DOHH2 (cell line): ENCODE results near the gene MCF2L.
"Not testable (repeated sequence)": the region's sequence is repeated elsewhere in the genome, so short reads cannot be mapped to it uniquely, and the experiment has no call there.

Experiments used
- H3F3A ChIP-seq: fragments of 200-600 bp; sonication (generic), shearing (Covaris generic); 2 replicates; pipeline ENCODE4 v1.6.0; 2016; ENCODE audit warnings: antibody characterized with exemption, mild to moderate bottlenecking; ENCODE audit not compliant: control insufficient read depth, insufficient read depth
- H3K27ac ChIP-seq: fragments of 200-600 bp; sonication (generic); 2 replicates; pipeline ENCODE4 v1.5.1; 2014; ENCODE audit warnings: low read depth, mild to moderate bottlenecking, low read length, moderate library complexity
- H3K27me3 ChIP-seq: fragments of 200-600 bp; sonication (generic); 2 replicates; pipeline ENCODE4 v1.6.1; 2014; ENCODE audit warnings: mild to moderate bottlenecking, low read length, mixed read lengths; ENCODE audit not compliant: control insufficient read depth
- H3K36me3 ChIP-seq: fragments of 200-600 bp; sonication (generic); 2 replicates; pipeline ENCODE4 v1.6.1; 2014; ENCODE audit warnings: mild to moderate bottlenecking, low read length, moderate library complexity, mixed read lengths; ENCODE audit not compliant: control insufficient read depth
- H3K4me1 ChIP-seq: fragments of 200-600 bp; sonication (generic); 2 replicates; pipeline ENCODE4 v1.6.1; 2014; ENCODE audit warnings: mild to moderate bottlenecking, low read length, mixed read lengths; ENCODE audit not compliant: control insufficient read depth
- H3K4me2 ChIP-seq: fragments of 200-600 bp; sonication (generic); 2 replicates; pipeline ENCODE4 v1.6.0; 2014; ENCODE audit warnings: mild to moderate bottlenecking, low read length, moderate library complexity
- H3K4me3 ChIP-seq: fragments of 200-600 bp; sonication (generic); 2 replicates; pipeline ENCODE4 v1.5.1; 2014; ENCODE audit warnings: mild to moderate bottlenecking, low read length, mixed read lengths
- H3K79me2 ChIP-seq: fragments of 200-600 bp; sonication (generic); 2 replicates; pipeline ENCODE4 v1.6.1; 2014; ENCODE audit warnings: mild to moderate bottlenecking, low read length, mixed read lengths; ENCODE audit not compliant: control insufficient read depth
- H3K9me2 ChIP-seq: fragments of 200-600 bp; sonication (generic); replicated peaks from 2 replicates; pipeline ENCODE4 v1.6.1; 2014; ENCODE audit warnings: mild to moderate bottlenecking, low read length, mixed read lengths; ENCODE audit not compliant: control insufficient read depth
- H3K9me3 ChIP-seq: fragments of 200-600 bp; sonication (generic); 2 replicates; pipeline ENCODE4 v1.6.1; 2014; ENCODE audit warnings: antibody characterized with exemption, low read length, mixed read lengths; ENCODE audit not compliant: control insufficient read depth, insufficient read depth
- H4K20me1 ChIP-seq: fragments of 200-600 bp; sonication (generic); 2 replicates; pipeline ENCODE4 v1.6.0; 2014; ENCODE audit warnings: low read depth, mild to moderate bottlenecking, antibody characterized with exemption, low read length, moderate library complexity; ENCODE audit not compliant: control insufficient read depth, insufficient read depth
- CTCF ChIP-seq: fragments of 200-600 bp; sonication (generic); IDR thresholded peaks from one replicate; pipeline ENCODE4 v1.5.1; 2014; ENCODE audit warnings: antibody characterized with exemption, mild to moderate bottlenecking, low read depth, low read length; ENCODE audit not compliant: poor library complexity, severe bottlenecking
- EZH2phosphoT487 ChIP-seq: fragments of 200-600 bp; sonication (generic); IDR thresholded peaks from 2 replicates; pipeline ENCODE4 v1.6.1; 2017; ENCODE audit warnings: borderline replicate concordance, mild to moderate bottlenecking, antibody characterized with exemption, low read length, moderate library complexity, mixed read lengths

MCF2L gene

GRCh38 chr13:113096745-113097305 is 127.8 kb downstream of the MCF2L start:
- no peaks in the 10 kb centered on the region for H3F3A ChIP-seq
- H4K20me1 ChIP-seq: no peaks in the 10 kb centered on the region
- no peak overlapping the region for H3K4me3 ChIP-seq
- TF ChIP-seq EZH2phosphoT487: no peak
- H3K27ac ChIP-seq: no peak overlapping the region
- H3K4me1 ChIP-seq: no peaks in the 10 kb centered on the region
- no peak overlapping the region for H3K4me2 ChIP-seq
- no peaks in the 10 kb centered on the region for H3K79me2 ChIP-seq
- no peaks in the 10 kb centered on the region for H3K9me2 ChIP-seq
- H3K27me3 ChIP-seq: no peaks in the 10 kb centered on the region
- no peaks in the 10 kb centered on the region for H3K36me3 ChIP-seq
- H3K9me3 ChIP-seq: no peaks in the 10 kb centered on the region

GRCh38 chr13:113097651-113098050 is 128.6 kb downstream of the MCF2L start:
- Histone ChIP-seq H3K4me2 (no peak overlapping the region), H3K9me3 (no peaks in the 10 kb centered on the region), H3K9me2 (no peaks in the 10 kb centered on the region), H3K27ac (no peak overlapping the region), H3F3A (no peaks in the 10 kb centered on the region), H3K27me3 (no peaks in the 10 kb centered on the region), H3K4me3 (no peak overlapping the region), H3K79me2 (no peaks in the 10 kb centered on the region), H3K36me3 (no peaks in the 10 kb centered on the region), H4K20me1 (no peaks in the 10 kb centered on the region), H3K4me1 (no peaks in the 10 kb centered on the region)
- no peak for TF ChIP-seq CTCF
- no peak for TF ChIP-seq EZH2phosphoT487

GRCh38 chr13:113098162-113098732 is 129.2 kb downstream of the MCF2L start:
- H3K79me2 ChIP-seq: no peaks in the 10 kb centered on the region
- H3K4me1 ChIP-seq: no peaks in the 10 kb centered on the region
- no peak overlapping the region for H3K27ac ChIP-seq
- no peaks in the 10 kb centered on the region for H3K9me3 ChIP-seq
- TF ChIP-seq EZH2phosphoT487 (no peak), CTCF (no peak)
- H3F3A ChIP-seq: no peaks in the 10 kb centered on the region
- no peaks in the 10 kb centered on the region for H3K27me3 ChIP-seq
- no peaks in the 10 kb centered on the region for H3K36me3 ChIP-seq
- H3K9me2 ChIP-seq: no peaks in the 10 kb centered on the region
- no peaks in the 10 kb centered on the region for H4K20me1 ChIP-seq
- no peak overlapping the region for H3K4me3 ChIP-seq
- no peak overlapping the region for H3K4me2 ChIP-seq

- TF ChIP-seq EZH2phosphoT487: no peak
- no peak for TF ChIP-seq CTCF
- H3K9me3 ChIP-seq: no peaks in the 10 kb centered on the region
Measured at GRCh38 chr13:113099142-113099541, 130.1 kb downstream of the MCF2L start.

GRCh38 chr13:113102302-113102701 is 133.3 kb downstream of the MCF2L start:
- H3K27ac ChIP-seq, H3F3A ChIP-seq, H3K9me2 ChIP-seq, H3K4me2 ChIP-seq, H3K4me1 ChIP-seq, H3K27me3 ChIP-seq, H3K79me2 ChIP-seq, H3K4me3 ChIP-seq, H3K36me3 ChIP-seq, H4K20me1 ChIP-seq, H3K9me3 ChIP-seq: not testable (repeated sequence)

More at GRCh38 chr13:113099142-113099541, 130.1 kb downstream of the MCF2L start:
- Histone ChIP-seq H3F3A (no peaks in the 10 kb centered on the region), H3K79me2 (no peaks in the 10 kb centered on the region), H3K36me3 (no peaks in the 10 kb centered on the region), H4K20me1 (no peaks in the 10 kb centered on the region), H3K9me2 (no peaks in the 10 kb centered on the region), H3K4me1 (no peaks in the 10 kb centered on the region), H3K27ac (no peak overlapping the region), H3K4me2 (no peak overlapping the region), H3K4me3 (no peak overlapping the region), H3K27me3 (no peaks in the 10 kb centered on the region)
